Smooth muscle cell of the pulmonary artery (primary cell): ENCODE results near the gene NIP7. TPM values are rescaled to one million over a fixed set of nuclear protein-coding genes. Genes with fewer than 3 reads are reported as not detected.

ENCODE experiments used
- total RNA-seq: library from RNA; depleted of rRNA; stranded (reverse); fragments of >200 nt; gene quantifications from 2 replicates; pipeline ENCODE4 v1.2.3, GENCODE V29; 2014

Gene NIP7
- 17.3 and 20.6 TPM in 2 replicates for total RNA-seq

DNA sequence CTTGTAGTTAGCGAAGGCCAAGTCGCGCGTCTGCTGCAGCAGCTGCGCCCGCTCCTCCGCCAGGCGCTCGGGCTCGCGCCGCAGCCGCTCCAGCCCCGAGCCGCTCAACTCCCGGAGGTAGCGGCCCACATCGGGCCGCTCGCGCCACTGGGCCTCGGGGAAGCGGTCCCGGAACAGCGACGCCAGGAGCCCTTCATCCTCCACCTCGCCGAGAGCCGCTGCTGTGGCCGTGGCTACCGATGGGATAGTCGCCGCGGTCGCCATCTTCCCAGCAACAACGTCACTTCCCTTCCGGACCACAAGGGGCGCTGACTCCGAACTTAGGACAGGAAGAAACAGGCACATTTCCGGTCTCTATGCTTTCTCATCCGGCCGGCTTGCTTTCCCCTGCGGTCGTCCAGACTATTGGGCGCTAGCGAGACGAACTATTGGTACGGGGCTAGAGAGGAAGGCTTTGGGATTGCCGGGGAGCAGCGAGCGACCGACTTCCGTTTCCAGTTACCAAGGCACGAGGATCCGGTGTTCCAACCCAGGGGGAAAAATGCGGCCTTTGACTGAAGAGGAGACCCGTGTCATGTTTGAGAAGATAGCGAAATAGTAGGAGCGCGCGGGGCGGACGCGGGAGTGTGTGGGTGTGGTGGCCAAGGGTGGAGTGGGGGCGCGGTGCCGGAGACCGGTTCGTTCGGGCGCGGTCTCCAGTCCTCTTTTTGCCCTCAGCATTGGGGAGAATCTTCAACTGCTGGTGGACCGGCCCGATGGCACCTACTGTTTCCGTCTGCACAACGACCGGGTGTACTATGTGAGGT, at the start of gene NIP7, which contains the start of gene COG8:
Gene NIP7, plus strand, starts transcription at position 484 of the 806 bp plus-strand sequence. Its CDS starts 58 bp downstream, at position 542.
Gene COG8, minus strand, starts transcription at position 276 of the 806 bp plus-strand sequence. Its CDS starts 12 bp downstream, at position 264.

DNA sequence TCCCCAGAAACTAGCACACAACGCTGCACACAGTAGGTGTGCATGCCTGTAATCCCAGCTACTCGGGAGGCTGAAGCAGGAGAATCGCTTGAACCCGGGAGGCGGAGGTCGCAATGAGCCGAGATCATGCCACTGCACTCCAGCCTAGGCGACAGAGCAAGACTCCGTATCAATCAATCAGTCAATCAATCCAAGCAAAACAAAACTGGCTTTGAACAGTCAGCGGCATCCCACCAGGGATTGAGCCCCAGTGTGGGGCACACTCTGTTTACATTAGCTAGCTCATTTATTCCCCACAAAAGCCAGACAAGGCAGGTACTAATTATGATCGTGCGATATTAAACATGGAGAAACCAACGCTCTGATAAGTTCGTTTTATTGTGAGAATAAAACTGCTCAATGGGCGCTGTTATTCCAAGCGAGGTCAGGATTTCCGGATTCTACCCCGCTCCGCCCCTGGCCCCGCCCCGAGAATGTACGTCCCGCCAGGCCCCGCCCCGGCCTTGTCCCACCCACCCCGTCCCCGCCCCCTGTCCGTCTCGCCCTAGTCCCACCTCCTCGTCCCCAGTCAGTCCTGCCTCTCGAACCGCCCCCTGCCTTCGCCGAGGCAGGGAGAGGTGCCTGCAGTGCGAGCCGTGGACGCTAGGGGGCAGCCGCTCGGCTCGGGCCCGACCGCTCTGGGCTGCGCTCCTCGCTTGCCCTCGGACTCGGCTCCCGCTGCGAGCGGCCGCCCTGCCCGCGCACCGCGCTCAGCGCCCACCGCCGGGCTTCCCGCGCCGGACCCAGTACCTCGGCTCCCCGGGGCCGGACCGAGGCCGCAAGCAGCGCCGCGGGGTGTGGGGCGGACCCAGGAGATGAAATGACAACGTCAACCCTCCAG, 28.7 kb upstream of the NIP7 start, which contains the start of gene VPS4A:
Gene VPS4A, plus strand, starts transcription at position 698 of the 880 bp plus-strand sequence. Its CDS starts 162 bp downstream, at position 860.

DNA sequence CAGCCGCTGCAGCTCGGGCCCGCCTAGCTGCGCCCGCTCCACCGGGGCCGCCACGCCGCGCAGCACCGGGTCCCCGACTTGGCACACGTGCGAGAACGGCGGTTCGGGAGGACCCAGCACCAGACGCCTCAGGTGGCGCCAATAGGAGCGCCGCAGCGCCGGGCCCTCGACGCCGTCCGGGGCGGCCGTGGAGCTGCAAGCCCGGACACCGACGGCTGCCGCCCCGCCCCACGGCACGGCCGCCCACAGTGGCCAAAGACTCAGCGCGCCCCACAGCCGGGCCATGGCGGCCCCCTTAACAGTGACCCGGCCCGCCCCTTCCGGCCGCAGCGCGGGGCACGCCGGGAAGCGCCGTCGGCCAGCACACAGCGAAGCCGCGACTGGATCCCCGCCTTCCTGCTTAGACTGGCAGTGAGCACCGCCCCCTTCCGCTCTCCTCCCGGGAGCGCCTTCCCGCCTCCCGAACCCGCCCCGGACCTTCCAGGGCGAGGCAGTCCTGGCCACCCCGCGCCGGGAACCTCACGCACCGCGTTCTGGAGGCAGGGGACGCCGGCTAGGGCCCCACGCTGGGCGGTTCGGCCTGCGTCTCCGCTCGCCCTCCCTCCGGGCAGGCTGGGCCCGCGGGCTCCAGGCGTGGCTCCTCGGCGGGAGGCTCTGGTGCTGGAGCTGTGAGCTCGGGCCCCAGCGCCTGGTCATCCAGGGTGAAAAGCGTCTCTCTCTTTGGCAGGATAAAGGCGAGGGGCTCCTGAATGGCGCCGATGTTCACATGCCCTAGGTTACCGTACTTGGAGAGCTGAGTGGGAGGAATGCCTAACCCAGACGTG, 9.1 kb upstream of the NIP7 start, which contains the start of gene PDF:
Gene PDF, minus strand, starts transcription at position 303 of the 824 bp plus-strand sequence. Its CDS starts 18 bp downstream, at position 285.

DNA sequence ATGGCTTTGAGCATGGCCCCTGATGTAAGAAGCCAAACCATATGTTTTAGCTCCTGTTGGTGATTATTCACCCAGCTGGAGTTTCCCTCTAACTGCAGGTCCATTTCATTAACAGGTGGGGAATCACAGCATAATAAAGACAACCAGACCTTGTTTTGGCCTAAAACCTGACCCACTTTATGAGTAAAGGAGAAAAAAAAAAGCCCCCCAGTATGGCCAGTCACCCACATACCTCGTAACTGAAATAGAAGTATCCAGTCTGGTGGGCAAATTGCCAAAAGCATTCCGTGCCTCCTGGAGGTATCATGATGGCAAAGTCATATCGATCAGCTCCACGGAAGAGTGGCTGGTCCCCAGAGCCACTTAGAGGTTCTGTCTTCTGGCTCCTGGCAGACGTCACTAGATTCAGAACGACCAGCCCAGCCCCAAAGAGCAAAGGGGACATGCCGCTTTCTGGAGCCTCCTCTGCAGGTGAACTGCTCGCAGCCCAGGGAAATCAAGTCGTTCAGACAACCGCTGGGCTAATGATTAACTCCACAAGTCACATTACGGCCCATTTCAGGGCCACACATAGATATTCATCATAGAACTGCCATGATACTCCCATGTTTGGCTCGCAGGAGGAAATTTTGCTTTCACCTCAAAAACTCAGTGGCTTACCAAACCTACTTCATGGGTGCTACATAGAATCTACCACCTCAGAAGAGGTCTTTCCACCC, 11.9 kb downstream of the NIP7 start, which contains the start of gene TMED6:
Gene TMED6, minus strand, starts transcription at position 478 of the 719 bp plus-strand sequence. Its CDS starts 33 bp downstream, at position 445.

Other genes with a start within 250 kb of the NIP7 start
- gene HAS3, start 234.1 kb upstream of the NIP7 start, total RNA-seq, result 4.0 and 7.6 TPM in 2 replicates
- gene CHTF8, start 207.2 kb upstream of the NIP7 start, total RNA-seq, result 61.1 and 71.0 TPM in 2 replicates
- gene UTP4, start 207.1 kb upstream of the NIP7 start, total RNA-seq, result 20.3 and 26.7 TPM in 2 replicates
- gene SNTB2, start 152.6 kb upstream of the NIP7 start, total RNA-seq, result 50.5 and 77.5 TPM in 2 replicates
- 31.0 and 32.0 TPM in 2 replicates for gene VPS4A, start 28.4 kb upstream of the NIP7 start, total RNA-seq
- gene PDF, start 9.2 kb upstream of the NIP7 start, total RNA-seq, result 10.5 and 15.3 TPM in 2 replicates
- gene COG8, start 208 bp upstream of the NIP7 start, total RNA-seq, result 40.6 and 42.8 TPM in 2 replicates
- gene TMED6, start 12.0 kb downstream of the NIP7 start, total RNA-seq, result 0.20 and 0.23 TPM in 2 replicates
- gene TERF2, start 46.2 kb downstream of the NIP7 start, total RNA-seq, result 14.5 and 15.2 TPM in 2 replicates
- 68.7 and 88.8 TPM in 2 replicates for gene CYB5B, start 84.8 kb downstream of the NIP7 start, total RNA-seq
- 34.0 and 46.9 TPM in 2 replicates for gene NFAT5, start 226.2 kb downstream of the NIP7 start, total RNA-seq